ENCODE measurements around the gene CCDC172. TPM values are rescaled to one million over a fixed set of nuclear protein-coding genes. Genes with fewer than 3 reads are reported as not detected.

Gene CCDC172
- polyA plus RNA-seq, 3 donors: not detected

- Histone ChIP-seq H3K4me2 (replicated peaks; ENCODE audit: extremely low read depth, low read length, poor library complexity, severe bottlenecking) (no peak overlapping the region), H3K9ac (ENCODE audit: insufficient read depth, low read length, poor library complexity, severe bottlenecking) (no peak overlapping the region), H2AFZ (ENCODE audit: insufficient read depth, low read depth, low read length, poor library complexity, severe bottlenecking) (no peak overlapping the region), H3K4me3 (replicated peaks in 1 of 3; ENCODE audit: low read depth in 2 of 3, low read length in 3 of 3) (no peak overlapping the region), H4K20me1 (ENCODE audit: insufficient read depth, low read length) (no peaks in the 10 kb centered on the region), H3K27ac (ENCODE audit: low read depth in 1 of 2, low read length in 2 of 2) (no peak overlapping the region), H3K79me2 (ENCODE audit: insufficient read depth, low read length) (no peaks in the 10 kb centered on the region), H3K9me3 (replicated peaks in 1 of 2; ENCODE audit: control insufficient read depth in 1 of 2, insufficient read depth in 1 of 2, low read length in 2 of 2) (peaks cover 0 to 4% of the 10 kb centered on the region in 2 donors), H3K27me3 (ENCODE audit: control insufficient read depth in 2 of 2, insufficient read depth in 2 of 2, low read length in 2 of 2) (no peaks in the 10 kb centered on the region), H3K36me3 (replicated peaks in 1 of 2; ENCODE audit: control insufficient read depth in 1 of 2, insufficient read depth in 2 of 2, low read length in 2 of 2) (no peaks in the 10 kb centered on the region), H3K4me1 (ENCODE audit: control insufficient read depth in 1 of 2, insufficient read depth in 2 of 2, low read length in 2 of 2) (no peaks in the 10 kb centered on the region)
- H3K9me3 Mint-ChIP-seq: peaks cover 0 to 12% (median 5%) of the 10 kb centered on the region in 7 donors
- H3K4me3 Mint-ChIP-seq: no peak overlapping the region
- DNase-seq: no peak
- WGBS (ENCODE audit: insufficient coverage): 89% methylated on average over 12 of the region's 13 CpGs
- no peaks in the 10 kb centered on the region for H3K36me3 Mint-ChIP-seq
- TF ChIP-seq, protein P1, sequence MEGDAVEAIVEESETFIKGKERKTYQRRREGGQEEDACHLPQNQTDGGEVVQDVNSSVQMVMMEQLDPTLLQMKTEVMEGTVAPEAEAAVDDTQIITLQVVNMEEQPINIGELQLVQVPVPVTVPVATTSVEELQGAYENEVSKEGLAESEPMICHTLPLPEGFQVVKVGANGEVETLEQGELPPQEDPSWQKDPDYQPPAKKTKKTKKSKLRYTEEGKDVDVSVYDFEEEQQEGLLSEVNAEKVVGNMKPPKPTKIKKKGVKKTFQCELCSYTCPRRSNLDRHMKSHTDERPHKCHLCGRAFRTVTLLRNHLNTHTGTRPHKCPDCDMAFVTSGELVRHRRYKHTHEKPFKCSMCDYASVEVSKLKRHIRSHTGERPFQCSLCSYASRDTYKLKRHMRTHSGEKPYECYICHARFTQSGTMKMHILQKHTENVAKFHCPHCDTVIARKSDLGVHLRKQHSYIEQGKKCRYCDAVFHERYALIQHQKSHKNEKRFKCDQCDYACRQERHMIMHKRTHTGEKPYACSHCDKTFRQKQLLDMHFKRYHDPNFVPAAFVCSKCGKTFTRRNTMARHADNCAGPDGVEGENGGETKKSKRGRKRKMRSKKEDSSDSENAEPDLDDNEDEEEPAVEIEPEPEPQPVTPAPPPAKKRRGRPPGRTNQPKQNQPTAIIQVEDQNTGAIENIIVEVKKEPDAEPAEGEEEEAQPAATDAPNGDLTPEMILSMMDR (IDR thresholded peaks at IDR 0.05): no peak
- peaks cover 0 to 2% (median 0%) of the 10 kb centered on the region in 3 donors for H3K27me3 Mint-ChIP-seq (ENCODE audit: low read depth in 3 of 3)
- intact Hi-C loops (cut with micrococcal nuclease): no loop called here
- H3K4me1 Mint-ChIP-seq: no peaks in the 10 kb centered on the region
- H3K27ac Mint-ChIP-seq: no peak overlapping the region
Observed at GRCh38 chr10:116395223-116395985, 71.2 kb downstream of the CCDC172 start.

GRCh38 chr10:116398224-116398623 is 74.0 kb downstream of the CCDC172 start:
- Mint-ChIP-seq H3K4me3 (no peak overlapping the region), H3K36me3 (no peaks in the 10 kb centered on the region), H3K27me3 (ENCODE audit: low read depth in 3 of 3) (peaks cover 0 to 1% (median 0%) of the 10 kb centered on the region in 3 donors), H3K4me1 (no peaks in the 10 kb centered on the region), H3K9me3 (peaks cover 0 to 12% (median 5%) of the 10 kb centered on the region in 7 donors), H3K27ac (no peak overlapping the region)
- Histone ChIP-seq H2AFZ (ENCODE audit: insufficient read depth, low read depth, low read length, poor library complexity, severe bottlenecking) (no peak overlapping the region), H4K20me1 (ENCODE audit: insufficient read depth, low read length) (no peaks in the 10 kb centered on the region), H3K79me2 (ENCODE audit: insufficient read depth, low read length) (no peaks in the 10 kb centered on the region), H3K27ac (ENCODE audit: low read depth in 1 of 2, low read length in 2 of 2) (no peak overlapping the region), H3K27me3 (ENCODE audit: control insufficient read depth in 2 of 2, insufficient read depth in 2 of 2, low read length in 2 of 2) (no peaks in the 10 kb centered on the region), H3K9ac (ENCODE audit: insufficient read depth, low read length, poor library complexity, severe bottlenecking) (no peak overlapping the region), H3K4me2 (replicated peaks; ENCODE audit: extremely low read depth, low read length, poor library complexity, severe bottlenecking) (no peak overlapping the region), H3K9me3 (replicated peaks in 1 of 2; ENCODE audit: control insufficient read depth in 1 of 2, insufficient read depth in 1 of 2, low read length in 2 of 2) (peaks cover 0 to 4% of the 10 kb centered on the region in 2 donors), H3K4me3 (replicated peaks in 1 of 3; ENCODE audit: low read depth in 2 of 3, low read length in 3 of 3) (no peak overlapping the region), H3K4me1 (ENCODE audit: control insufficient read depth in 1 of 2, insufficient read depth in 2 of 2, low read length in 2 of 2) (no peaks in the 10 kb centered on the region), H3K36me3 (replicated peaks in 1 of 2; ENCODE audit: control insufficient read depth in 1 of 2, insufficient read depth in 2 of 2, low read length in 2 of 2) (no peaks in the 10 kb centered on the region)
- intact Hi-C loops (cut with micrococcal nuclease): no loop called here
- DNase-seq: no peak
- WGBS (ENCODE audit: insufficient coverage): 90% methylated on average over 3 of the region's 5 CpGs
- TF ChIP-seq, protein P1 (IDR thresholded peaks at IDR 0.05): no peak

Measured in CD14-positive monocyte (primary cell).